Lung (tissue), 12 donors: Measurements from ENCODE around the gene DAB1. TPM values are rescaled to one million over a fixed set of nuclear protein-coding genes. Genes with fewer than 3 reads are reported as not detected.

Experiments used
- ATAC-seq: fragments of 200-7000 bp; cut with Tn5 transposase; one replicate; pipeline ENCODE4 v1.9.1; 2020; ENCODE audit warnings: moderate number of reproducible peaks; ENCODE audit not compliant: insufficient read depth, low FRiP score
- DNase-seq, 3 donors: peaks; one replicate each; pipeline ENCODE4 v3.0.0-alpha.2; 2013 to 2017
- H3K27ac ChIP-seq, 2 donors: one replicate each; pipeline ENCODE4 v1.5.1; 2013; ENCODE audit warnings: mild to moderate bottlenecking in 2 of 2, moderate library complexity in 2 of 2, control low read depth in 1 of 2, inconsistent platforms in 1 of 2, low read depth in 1 of 2, low read length in 1 of 2
- H3K27me3 ChIP-seq, 3 donors: one replicate each; pipeline ENCODE4 v1.5.1; 2013; ENCODE audit warnings: low read length in 2 of 3; ENCODE audit not compliant: control insufficient read depth in 3 of 3, insufficient read depth in 3 of 3
- H3K36me3 ChIP-seq, 4 donors: one replicate each; pipeline ENCODE4 v1.5.1; 2013; ENCODE audit warnings: low read length in 4 of 4, mild to moderate bottlenecking in 1 of 4, moderate library complexity in 1 of 4; ENCODE audit not compliant: control insufficient read depth in 4 of 4, insufficient read depth in 4 of 4
- H3K4me1 ChIP-seq, 5 donors: one replicate each; pipeline ENCODE4 v1.5.1; 2013; ENCODE audit warnings: low read length in 5 of 5, mild to moderate bottlenecking in 2 of 5, moderate library complexity in 1 of 5; ENCODE audit not compliant: control insufficient read depth in 5 of 5, insufficient read depth in 5 of 5
- H3K4me3 ChIP-seq: one replicate; pipeline ENCODE4 v1.5.1; 2013; ENCODE audit warnings: mild to moderate bottlenecking, control low read depth, moderate library complexity
- H3K9ac ChIP-seq, 2 donors: one replicate each; pipeline ENCODE4 v1.5.1; 2013; ENCODE audit warnings: low read length in 2 of 2, control low read depth in 1 of 2; ENCODE audit not compliant: insufficient read depth in 1 of 2
- H3K9me3 ChIP-seq, 4 donors: one replicate each; pipeline ENCODE4 v1.5.1; 2013; ENCODE audit warnings: low read length in 3 of 4, mild to moderate bottlenecking in 1 of 4, moderate library complexity in 1 of 4; ENCODE audit not compliant: control insufficient read depth in 4 of 4, insufficient read depth in 3 of 4
- WGBS, 2 donors: extraction: QIAGEN DNeasy Blood & Tissue Kit; methylation state at CpG; one replicate each; pipeline ENCODE4 v1.1.7; 2013; 5-methylcytosine and 5-hydroxymethylcytosine counted together
- polyA plus RNA-seq, 2 donors: library from polyadenylated mRNA; stranded (reverse); fragments of 200-250 nt; gene quantifications; one replicate each; pipeline ENCODE4 v1.2.1, GENCODE V29; 2013
- total RNA-seq, 2 donors: library from RNA; depleted of rRNA in 1 of 2; stranded (reverse); fragments of >200 nt in 1 of 2; gene quantifications; one replicate each; pipeline ENCODE4 v1.2.1, GENCODE V29; 2014 to 2021
- TF ChIP-seq, protein P1 (sequence below): IDR thresholded peaks from 2 replicates; pipeline ENCODE4 v1.5.1; 2012; ENCODE audit warnings: mild to moderate bottlenecking; ENCODE audit errors: control extremely low read depth, extremely low read depth
- donor health status: control.
- donor health status: control.
- donor health status: Bipolar disorder and iron deficiency.
- donor health status: healthy.
- donor health status: DM: yes; HTN: yes; CAD: no.

DAB1 gene
- total and polyA plus RNA-seq, 4 donors, result 0.06 to 0.77 (median 0.10) TPM

DNA sequence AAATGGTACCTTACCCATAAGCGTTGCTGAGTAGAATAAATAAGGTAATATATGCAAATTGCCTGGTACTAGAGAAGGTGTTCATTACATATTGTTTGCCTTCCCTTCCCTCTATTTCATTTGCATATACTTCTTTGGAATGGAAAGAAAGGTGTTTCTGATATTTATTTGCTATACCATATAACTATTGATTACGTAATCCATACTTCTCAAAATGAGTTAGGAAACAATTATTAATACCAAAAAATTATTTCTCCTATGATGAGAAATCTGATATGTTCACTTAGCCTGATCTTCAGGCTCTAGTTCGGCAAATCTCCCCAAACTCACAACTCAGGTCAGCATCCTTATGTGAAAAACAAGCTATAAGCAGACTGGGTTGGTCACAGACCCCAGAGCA is 119.3 kb downstream of the DAB1 start:
- DNase-seq (no peak), ATAC-seq (no peak)
- H3K27ac ChIP-seq, result no peak overlapping the region
- no peak overlapping the region for H3K4me3 ChIP-seq
- H3K9me3 ChIP-seq, result no peaks in the 10 kb centered on the region
- TF ChIP-seq, protein P1, sequence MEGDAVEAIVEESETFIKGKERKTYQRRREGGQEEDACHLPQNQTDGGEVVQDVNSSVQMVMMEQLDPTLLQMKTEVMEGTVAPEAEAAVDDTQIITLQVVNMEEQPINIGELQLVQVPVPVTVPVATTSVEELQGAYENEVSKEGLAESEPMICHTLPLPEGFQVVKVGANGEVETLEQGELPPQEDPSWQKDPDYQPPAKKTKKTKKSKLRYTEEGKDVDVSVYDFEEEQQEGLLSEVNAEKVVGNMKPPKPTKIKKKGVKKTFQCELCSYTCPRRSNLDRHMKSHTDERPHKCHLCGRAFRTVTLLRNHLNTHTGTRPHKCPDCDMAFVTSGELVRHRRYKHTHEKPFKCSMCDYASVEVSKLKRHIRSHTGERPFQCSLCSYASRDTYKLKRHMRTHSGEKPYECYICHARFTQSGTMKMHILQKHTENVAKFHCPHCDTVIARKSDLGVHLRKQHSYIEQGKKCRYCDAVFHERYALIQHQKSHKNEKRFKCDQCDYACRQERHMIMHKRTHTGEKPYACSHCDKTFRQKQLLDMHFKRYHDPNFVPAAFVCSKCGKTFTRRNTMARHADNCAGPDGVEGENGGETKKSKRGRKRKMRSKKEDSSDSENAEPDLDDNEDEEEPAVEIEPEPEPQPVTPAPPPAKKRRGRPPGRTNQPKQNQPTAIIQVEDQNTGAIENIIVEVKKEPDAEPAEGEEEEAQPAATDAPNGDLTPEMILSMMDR, result no peak
- H3K36me3 ChIP-seq, result no peaks in the 10 kb centered on the region
- WGBS, 2 donors, result 88 to 94% methylated on average over 3 of the region's 3 CpGs
- peaks cover 0 to 2% (median 0%) of the 10 kb centered on the region in 5 donors for H3K4me1 ChIP-seq
- H3K27me3 ChIP-seq, result no peaks in the 10 kb centered on the region
- no peak overlapping the region for H3K9ac ChIP-seq

DNA sequence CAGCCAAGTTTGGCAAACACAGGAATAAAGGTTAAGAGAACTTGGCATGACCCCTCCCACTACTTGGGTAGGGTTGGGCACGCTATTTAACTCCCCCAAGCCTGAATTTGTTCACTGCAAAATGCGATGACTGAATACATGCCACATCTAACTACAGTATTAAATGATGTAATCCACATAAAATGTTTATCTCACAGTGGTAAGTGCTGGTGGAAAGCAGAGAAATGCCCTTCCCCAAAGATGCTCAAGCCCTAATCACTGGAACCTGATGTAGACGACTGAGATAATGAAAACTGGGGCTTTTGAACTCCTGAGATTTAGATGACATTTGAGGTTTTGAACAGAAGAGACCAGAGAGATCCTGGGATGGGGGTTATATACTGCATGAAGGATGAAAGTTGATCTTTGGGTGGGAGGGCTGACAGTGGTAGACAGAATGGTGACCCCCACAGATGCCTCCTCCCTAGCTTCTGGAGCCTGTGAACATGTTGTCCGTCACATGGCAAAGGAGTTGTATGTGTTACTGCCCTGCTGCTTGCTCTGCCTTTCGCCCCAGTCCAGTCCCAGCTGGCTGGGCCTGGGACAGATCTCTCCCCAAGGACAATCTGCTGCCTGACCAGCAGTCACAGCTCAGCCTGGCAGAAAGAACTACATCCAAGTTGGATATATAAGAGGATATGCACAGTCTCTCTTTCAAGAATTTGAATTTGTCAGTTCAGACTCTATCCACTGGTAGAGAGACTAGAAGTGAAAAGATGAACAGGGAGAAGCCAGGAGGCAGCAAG is 120.9 kb downstream of the DAB1 start:
- Histone ChIP-seq H3K27ac (no peak overlapping the region), H3K36me3 (no peaks in the 10 kb centered on the region), H3K4me3 (no peak overlapping the region), H3K4me1 (peaks cover 0 to 2% (median 0%) of the 10 kb centered on the region in 5 donors), H3K9me3 (no peaks in the 10 kb centered on the region), H3K27me3 (no peaks in the 10 kb centered on the region), H3K9ac (no peak overlapping the region)
- DNase-seq (no peak), ATAC-seq (no peak)
- WGBS, 2 donors, result 88 to 92% methylated on average over 5 of the region's 5 CpGs
- TF ChIP-seq, protein P1, result no peak

DNA sequence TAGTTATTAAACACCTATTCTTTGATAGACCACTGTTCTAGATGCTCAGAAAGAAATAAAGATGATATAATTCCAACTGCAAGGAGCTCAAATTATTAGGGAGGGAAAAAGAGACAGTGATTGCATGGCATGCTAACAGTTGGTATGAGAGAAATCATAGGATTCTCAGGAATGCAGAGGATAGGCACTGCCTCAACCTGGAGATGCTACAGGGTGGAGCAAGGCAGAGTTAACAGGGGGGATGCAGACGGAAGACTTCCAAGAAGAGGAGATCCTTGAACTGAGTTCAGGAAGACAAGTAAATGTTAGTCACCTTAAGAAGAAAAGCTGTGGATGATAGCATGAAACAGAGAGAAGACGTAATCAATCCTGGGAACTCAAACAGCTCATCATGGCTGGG is 123.7 kb downstream of the DAB1 start:
- H3K27me3 ChIP-seq, result no peaks in the 10 kb centered on the region
- no peak overlapping the region for H3K4me3 ChIP-seq
- H3K36me3 ChIP-seq, result no peaks in the 10 kb centered on the region
- no peak for DNase-seq
- ATAC-seq, result no peak
- 90 to 93% methylated on average over 2 of the region's 2 CpGs for WGBS, 2 donors
- no peaks in the 10 kb centered on the region for H3K9me3 ChIP-seq
- H3K4me1 ChIP-seq, result no peaks in the 10 kb centered on the region
- no peak overlapping the region for H3K9ac ChIP-seq
- TF ChIP-seq, protein P1, result no peak
- H3K27ac ChIP-seq, result no peak overlapping the region
